ENCODE measurements around the gene SSBP3.

DNA sequence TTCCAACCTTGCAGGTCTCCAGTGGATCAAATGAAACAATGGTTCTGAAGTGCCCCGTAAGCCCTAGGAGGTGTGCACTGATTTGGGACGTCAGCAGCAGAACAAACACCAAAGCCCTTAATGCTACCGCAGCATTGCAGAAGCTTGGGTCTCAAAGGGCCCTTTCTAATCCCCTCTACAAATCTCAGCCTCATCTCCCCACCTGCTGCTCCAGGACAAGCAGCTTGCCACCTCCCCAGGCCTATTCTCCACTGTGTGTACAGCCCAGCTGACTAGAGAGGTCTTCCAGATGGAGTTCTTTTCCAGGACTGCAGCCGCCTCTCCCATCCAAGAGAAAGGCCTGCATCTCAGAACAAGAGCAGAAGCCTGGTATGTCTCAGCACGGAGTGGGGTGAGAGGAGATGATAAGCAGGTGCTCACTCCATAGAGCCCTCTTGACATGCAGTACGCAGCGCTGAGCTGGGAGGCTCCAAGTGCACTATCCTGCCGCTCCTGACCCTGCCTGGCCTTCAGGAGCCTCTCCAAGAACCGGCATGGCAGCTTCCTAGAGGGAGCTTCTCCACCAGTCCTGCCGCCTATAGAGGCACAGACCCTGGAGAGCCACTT is 160.0 kb downstream of the SSBP3 start:
- TF ChIP-seq EZH2phosphoT487 (IDR thresholded peaks at IDR 0.05; ENCODE audit: insufficient read depth, low read depth) (no peak), EZH2 (IDR thresholded peaks at IDR 0.05; ENCODE audit: insufficient read depth, poor library complexity, severe bottlenecking) (no peak)
